ENCODE results near the gene SPNS3.

The SPNS3 gene

DNA sequence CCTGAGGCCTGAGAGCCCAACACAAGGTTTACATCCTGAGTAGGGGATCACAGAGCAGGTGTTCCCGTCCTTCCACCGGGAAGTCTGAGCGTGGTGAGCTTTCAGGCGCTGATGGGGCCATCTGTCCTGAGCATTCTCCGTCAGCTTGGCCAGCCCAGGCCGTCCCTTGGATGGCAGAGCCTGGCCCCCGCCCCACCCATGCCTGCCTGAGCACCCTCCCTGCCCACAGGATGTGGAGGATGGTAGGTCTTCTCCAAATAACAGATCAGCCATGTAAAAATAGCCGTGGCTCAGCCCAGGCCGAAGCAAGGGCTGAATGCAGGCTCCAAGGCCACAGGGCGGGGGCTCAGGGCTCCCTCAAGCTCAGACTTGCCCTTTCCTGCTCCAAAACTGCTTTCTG, 85.2 kb downstream of the SPNS3 start:
- no peaks in the 10 kb centered on the region for H3F3A ChIP-seq (ENCODE audit: control insufficient read depth, insufficient read depth)
- H3K4me1 ChIP-seq (ENCODE audit: control insufficient read depth, low read length): peaks cover 35% of the 10 kb centered on the region
- TF ChIP-seq EZH2phosphoT487 (IDR thresholded peaks at IDR 0.05; ENCODE audit: borderline replicate concordance, low read length): no peak
- TF ChIP-seq, protein P1, sequence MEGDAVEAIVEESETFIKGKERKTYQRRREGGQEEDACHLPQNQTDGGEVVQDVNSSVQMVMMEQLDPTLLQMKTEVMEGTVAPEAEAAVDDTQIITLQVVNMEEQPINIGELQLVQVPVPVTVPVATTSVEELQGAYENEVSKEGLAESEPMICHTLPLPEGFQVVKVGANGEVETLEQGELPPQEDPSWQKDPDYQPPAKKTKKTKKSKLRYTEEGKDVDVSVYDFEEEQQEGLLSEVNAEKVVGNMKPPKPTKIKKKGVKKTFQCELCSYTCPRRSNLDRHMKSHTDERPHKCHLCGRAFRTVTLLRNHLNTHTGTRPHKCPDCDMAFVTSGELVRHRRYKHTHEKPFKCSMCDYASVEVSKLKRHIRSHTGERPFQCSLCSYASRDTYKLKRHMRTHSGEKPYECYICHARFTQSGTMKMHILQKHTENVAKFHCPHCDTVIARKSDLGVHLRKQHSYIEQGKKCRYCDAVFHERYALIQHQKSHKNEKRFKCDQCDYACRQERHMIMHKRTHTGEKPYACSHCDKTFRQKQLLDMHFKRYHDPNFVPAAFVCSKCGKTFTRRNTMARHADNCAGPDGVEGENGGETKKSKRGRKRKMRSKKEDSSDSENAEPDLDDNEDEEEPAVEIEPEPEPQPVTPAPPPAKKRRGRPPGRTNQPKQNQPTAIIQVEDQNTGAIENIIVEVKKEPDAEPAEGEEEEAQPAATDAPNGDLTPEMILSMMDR (IDR thresholded peaks at IDR 0.05; ENCODE audit: low read depth, low read length, poor library complexity, severe bottlenecking): no peak
- H3K9me2 ChIP-seq (replicated peaks; ENCODE audit: control insufficient read depth, low read length): no peaks in the 10 kb centered on the region
- H3K27me3 ChIP-seq (ENCODE audit: control insufficient read depth, low read length): no peaks in the 10 kb centered on the region
- H3K9me3 ChIP-seq (ENCODE audit: control insufficient read depth, insufficient read depth, low read length): no peaks in the 10 kb centered on the region
- H3K36me3 ChIP-seq (ENCODE audit: control insufficient read depth, low read length): no peaks in the 10 kb centered on the region
- peak overlapping the region; percentile 50 for H3K4me2 ChIP-seq (ENCODE audit: low read length)
- no peak overlapping the region for H3K27ac ChIP-seq (ENCODE audit: low read depth, low read length)
- H3K79me2 ChIP-seq (ENCODE audit: control insufficient read depth, low read length): no peaks in the 10 kb centered on the region
- H3K4me3 ChIP-seq (ENCODE audit: low read length): peak overlapping the region; percentile 44
- no peaks in the 10 kb centered on the region for H4K20me1 ChIP-seq (ENCODE audit: control insufficient read depth, insufficient read depth, low read depth, low read length)

DNA sequence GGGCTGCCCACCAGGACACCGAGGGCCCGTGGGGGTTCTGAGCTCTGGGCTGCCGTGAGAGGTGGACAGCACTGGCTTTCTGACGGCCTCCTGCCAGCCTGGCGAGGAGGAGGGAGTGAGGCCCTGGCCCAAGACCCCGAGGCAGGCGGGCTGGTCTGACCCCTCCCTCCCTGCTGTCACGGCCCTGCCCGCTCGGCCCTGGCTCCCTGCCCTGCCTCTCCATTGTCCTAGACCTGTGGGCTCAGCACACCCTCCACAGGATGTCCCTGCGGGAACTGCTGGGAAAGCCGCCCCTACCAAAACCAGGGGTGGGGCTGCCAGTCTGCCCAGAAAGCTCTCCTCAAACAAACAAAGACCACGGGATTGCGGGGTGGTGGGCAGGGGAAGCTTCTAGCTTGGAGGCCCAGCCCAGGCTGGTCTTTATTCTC, 85.6 kb downstream of the SPNS3 start:
- H3K4me2 ChIP-seq (ENCODE audit: low read length): peak overlapping the region; percentile 50
- H3K9me2 ChIP-seq (replicated peaks; ENCODE audit: control insufficient read depth, low read length): no peaks in the 10 kb centered on the region
- peaks cover 40% of the 10 kb centered on the region for H3K4me1 ChIP-seq (ENCODE audit: control insufficient read depth, low read length)
- no peaks in the 10 kb centered on the region for H3F3A ChIP-seq (ENCODE audit: control insufficient read depth, insufficient read depth)
- no peaks in the 10 kb centered on the region for H3K9me3 ChIP-seq (ENCODE audit: control insufficient read depth, insufficient read depth, low read length)
- no peaks in the 10 kb centered on the region for H4K20me1 ChIP-seq (ENCODE audit: control insufficient read depth, insufficient read depth, low read depth, low read length)
- H3K36me3 ChIP-seq (ENCODE audit: control insufficient read depth, low read length): no peaks in the 10 kb centered on the region
- no peak overlapping the region for H3K27ac ChIP-seq (ENCODE audit: low read depth, low read length)
- H3K27me3 ChIP-seq (ENCODE audit: control insufficient read depth, low read length): no peaks in the 10 kb centered on the region
- peak overlapping the region; percentile 44 for H3K4me3 ChIP-seq (ENCODE audit: low read length)
- H3K79me2 ChIP-seq (ENCODE audit: control insufficient read depth, low read length): no peaks in the 10 kb centered on the region
- TF ChIP-seq EZH2phosphoT487 (IDR thresholded peaks at IDR 0.05; ENCODE audit: borderline replicate concordance, low read length): no peak
- TF ChIP-seq, protein P1 (IDR thresholded peaks at IDR 0.05; ENCODE audit: low read depth, low read length, poor library complexity, severe bottlenecking): no peak

DNA sequence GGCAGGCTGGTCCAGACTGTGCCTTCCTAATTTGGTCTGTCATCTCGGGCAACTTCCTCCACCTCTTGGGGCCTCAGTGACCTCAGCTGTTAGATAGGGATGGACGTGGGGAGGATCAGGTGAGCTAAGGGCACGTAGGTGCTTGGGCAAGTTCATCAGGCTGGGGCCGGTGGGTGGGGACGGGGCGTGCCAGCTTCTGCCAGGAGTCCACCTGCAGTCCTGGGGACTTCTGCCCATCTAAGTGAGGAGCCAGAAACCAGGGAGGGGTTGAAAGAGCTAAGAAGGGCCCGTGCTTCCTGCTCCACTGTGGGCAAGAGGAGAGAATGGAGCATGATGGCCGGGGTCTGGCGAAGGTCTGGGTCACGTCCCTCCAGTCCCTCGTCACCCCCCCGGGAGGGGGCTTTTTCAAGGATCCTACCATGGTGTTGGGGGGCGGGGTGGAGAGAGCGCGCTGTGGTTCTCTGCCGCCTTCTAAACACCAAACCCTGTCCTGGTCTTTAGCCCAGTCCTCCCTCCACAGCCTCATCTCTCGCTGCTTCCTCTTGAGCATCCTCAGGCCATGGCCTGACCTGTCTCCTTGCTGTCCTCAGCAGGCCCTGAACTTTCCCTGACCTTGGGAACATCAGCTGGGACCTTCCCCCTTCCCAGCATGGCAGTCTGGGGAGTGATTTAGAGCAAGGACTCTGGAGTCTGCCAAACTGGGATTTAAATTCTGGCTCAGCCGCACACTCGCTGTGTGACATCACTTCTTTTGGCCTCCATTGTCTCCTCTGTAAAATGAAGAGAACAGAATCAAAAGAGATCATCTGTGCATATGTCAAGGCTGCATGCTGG, 86.5 kb downstream of the SPNS3 start:
- Histone ChIP-seq H3K27ac (ENCODE audit: low read depth, low read length) (no peak overlapping the region), H3K9me2 (replicated peaks; ENCODE audit: control insufficient read depth, low read length) (no peaks in the 10 kb centered on the region), H4K20me1 (ENCODE audit: control insufficient read depth, insufficient read depth, low read depth, low read length) (no peaks in the 10 kb centered on the region), H3K4me2 (ENCODE audit: low read length) (no peak overlapping the region), H3K9me3 (ENCODE audit: control insufficient read depth, insufficient read depth, low read length) (no peaks in the 10 kb centered on the region), H3K79me2 (ENCODE audit: control insufficient read depth, low read length) (no peaks in the 10 kb centered on the region), H3K27me3 (ENCODE audit: control insufficient read depth, low read length) (no peaks in the 10 kb centered on the region), H3K4me1 (ENCODE audit: control insufficient read depth, low read length) (peaks cover 40% of the 10 kb centered on the region), H3K4me3 (ENCODE audit: low read length) (no peak overlapping the region), H3F3A (ENCODE audit: control insufficient read depth, insufficient read depth) (no peaks in the 10 kb centered on the region), H3K36me3 (ENCODE audit: control insufficient read depth, low read length) (no peaks in the 10 kb centered on the region)
- TF ChIP-seq, protein P1 (IDR thresholded peaks at IDR 0.05; ENCODE audit: low read depth, low read length, poor library complexity, severe bottlenecking): no peak
- TF ChIP-seq EZH2phosphoT487 (IDR thresholded peaks at IDR 0.05; ENCODE audit: borderline replicate concordance, low read length): no peak

All from DOHH2 (cell line).